HL-60/S4 treated with phorbol 12-myristate 13-acetate at 8.2 ng/mL for 4 days and 3 days (cell line): Measurements from ENCODE around the gene CFAP251.
"Not testable (repeated sequence)": the region's sequence is repeated elsewhere in the genome, so short reads cannot be mapped to it uniquely, and the experiment has no call there.

Source experiments
- in situ Hi-C: fragments of 300-500 bp; cut with MboI; formaldehyde crosslinking; loops from 2 replicates; pipeline ENCODE4 v1.15.0; 2022; ENCODE audit warnings: low sequenced_read_pairs

Gene CFAP251

DNA sequence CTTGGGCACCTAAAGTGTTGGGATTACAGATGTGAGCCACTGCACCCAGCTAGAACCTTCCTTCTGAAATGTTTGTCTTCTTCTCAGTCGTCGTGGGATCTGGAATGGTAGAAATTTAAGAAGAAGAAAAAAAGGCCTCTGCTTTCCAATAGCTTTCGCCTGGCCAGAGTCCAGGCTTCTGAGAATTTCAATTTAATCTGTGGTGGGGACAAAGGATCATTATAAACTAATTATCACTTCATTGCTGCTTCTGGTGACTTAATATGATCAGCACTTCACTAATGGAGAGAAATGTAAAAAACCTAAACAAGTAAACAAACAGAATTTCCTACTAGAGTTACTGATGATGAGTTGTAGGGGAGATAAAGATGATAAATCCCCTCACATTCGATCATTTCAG, 51.3 kb downstream of the CFAP251 start:
- in situ Hi-C loops = no loop called here

DNA sequence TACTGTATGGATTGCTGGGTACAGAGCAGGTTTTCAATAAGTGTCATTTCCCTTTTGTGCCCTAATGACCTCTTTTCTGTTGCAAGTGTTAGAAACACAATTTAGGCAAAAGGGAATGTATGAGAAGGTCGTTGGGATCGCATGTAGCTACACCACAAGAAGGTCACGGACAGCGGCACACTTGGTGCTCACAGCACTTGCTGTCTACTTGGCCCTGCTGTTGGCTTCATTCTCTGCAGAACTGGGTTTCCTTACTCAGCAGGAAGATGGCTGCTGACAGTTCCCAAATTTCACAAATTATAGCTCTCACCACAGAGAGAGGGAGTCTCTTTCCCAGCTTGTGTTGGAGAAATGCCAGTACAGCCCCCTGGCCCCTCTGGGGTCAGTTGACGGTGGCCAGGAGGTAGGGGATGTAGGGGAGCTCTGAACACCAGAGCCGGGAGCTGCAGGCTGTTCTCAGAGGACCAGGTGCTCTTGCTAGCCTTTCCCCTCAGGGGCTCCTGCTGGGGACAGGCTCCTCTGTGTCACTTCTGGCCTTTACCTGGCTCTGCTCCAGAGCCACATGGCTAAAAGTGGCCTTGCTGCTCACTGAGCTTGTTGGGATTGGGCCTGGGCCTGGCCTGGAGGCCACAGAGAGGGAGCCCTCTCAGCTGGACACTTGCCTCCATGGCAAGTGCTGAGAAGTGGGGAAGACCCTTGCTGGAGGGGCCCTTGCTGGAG, 52.3 kb downstream of the CFAP251 start:
- in situ Hi-C loops = no loop called here

DNA sequence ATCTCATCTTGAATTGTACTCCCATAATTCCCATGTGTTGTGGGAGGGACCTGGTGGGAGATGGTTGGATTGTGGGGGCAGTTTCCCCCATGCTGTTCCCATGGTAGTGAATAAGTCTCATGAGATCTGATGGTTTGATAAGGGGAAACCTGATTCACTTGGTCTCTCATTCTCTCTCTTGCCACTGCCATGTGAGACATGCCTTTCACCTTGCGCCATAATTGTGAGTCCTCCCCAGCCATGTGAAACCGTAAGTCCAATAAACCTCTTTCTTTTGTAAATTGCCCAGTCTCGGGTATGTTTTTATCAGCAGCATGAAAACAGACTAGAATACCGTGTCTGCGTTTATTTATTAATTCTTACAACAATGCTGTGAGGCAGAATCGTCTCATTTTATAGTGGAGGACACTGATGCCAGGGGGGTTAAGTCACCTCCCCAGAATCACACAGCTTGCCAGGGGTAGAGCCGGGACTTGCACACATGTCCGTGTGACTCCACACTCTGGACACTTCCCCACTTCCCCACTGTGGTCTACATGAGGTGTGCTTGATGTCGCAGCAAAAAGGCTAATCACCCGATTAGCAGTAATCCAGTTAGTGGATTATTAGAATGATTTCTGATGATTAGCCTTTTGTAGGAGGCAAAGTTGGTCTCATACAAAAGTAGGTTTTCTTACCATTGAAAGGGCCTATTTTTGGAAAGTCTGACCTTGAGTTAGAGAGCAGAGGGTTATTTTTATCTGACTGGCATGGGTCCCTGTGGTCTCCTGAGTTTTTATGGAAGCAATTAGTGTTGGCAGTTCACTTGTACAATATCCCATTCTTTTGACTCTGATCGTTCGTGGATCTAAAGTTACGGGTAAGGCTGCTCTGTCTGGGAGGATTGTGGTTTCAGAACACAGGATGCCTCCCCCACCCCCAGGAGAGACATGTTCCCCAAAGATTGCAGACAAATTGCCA, 55.9 kb downstream of the CFAP251 start:
- in situ Hi-C loops = no loop called here

DNA sequence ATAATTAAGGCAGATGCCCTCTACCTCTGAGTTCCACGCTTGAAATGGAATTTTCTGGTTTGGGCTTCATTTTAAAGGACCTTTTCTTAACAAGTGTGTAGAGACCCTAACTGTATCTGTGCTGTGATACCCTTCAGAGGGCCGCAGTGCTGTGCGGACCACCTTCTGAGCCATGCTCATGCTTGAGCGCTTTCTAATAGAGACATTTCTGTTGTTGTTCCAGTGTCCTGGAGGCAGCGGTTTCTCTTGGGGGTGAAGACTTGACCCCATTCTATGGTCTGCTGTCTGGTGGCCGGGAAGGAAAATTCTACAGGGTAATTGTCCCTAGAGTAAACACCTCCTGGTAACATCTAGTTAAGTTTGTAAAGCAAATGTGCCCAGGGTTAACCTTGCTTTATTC, 56.6 kb downstream of the CFAP251 start:
- in situ Hi-C loops = no loop called here

GRCh38 chr12:121976950-121977349, 58.6 kb downstream of the CFAP251 start:
- in situ Hi-C loops = no loop called here

DNA sequence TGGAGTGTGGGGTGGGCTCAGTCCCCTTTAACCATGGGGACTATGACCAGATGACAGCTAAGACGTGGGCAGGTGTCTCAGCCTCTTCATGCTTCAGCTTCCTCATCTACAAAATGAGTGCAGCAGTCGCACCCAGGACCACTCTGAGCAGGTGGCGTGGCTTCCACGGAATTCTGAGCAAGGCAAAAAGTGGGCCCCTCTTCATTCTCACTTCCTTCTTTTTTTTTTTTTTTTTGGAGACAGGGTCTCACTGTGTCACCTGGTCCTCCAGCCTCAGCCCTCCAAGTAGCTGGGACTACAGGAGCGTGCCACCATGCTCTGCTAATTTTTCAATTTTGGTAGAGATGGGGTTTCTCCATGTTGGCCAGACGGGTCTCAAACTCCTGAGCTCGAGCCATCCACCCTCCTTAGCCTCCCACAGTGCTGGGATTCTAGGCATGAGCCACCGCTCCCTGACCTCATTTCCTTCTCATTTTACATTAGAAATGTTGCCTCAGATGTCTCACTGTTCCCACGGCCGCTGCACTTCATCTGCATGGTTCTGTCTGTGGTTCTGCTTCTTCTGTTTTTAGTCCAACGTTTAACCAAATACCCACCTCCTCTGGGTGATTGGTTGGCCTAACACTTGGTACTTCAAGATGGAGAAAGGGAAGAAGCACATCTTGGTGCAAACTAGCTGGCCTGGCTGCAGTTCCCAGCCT, 61.9 kb downstream of the CFAP251 start:
- in situ Hi-C loops = no loop called here

- in situ Hi-C loops = no loop called here
Measured at GRCh38 chr12:121980892-121981272, 62.5 kb downstream of the CFAP251 start.

GRCh38 chr12:121981456-121981855, 63.1 kb downstream of the CFAP251 start:
- in situ Hi-C loops = no loop called here

DNA sequence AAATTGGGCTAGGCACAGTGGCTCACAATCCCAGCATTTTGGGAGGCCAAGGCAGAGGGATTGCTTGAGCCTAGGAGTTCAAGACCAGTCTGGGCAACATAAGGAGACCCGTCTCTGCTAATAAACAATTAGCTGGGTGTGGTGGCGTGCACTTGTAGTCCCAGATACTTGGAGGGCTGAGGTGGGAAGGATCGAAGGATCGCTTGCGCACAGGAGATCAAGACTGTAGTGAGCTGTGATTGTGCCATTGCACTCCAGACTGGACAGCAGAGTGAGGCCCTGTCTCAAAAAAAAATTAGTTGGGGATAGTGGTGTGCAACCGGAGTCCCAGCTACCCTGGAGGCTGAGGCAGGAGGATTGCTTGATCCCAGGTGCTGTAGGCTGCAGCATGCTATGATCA, 64.6 kb downstream of the CFAP251 start:
- in situ Hi-C loops = no loop called here

- in situ Hi-C loops = no loop called here
Measured at GRCh38 chr12:121983536-121984210, 65.3 kb downstream of the CFAP251 start.

- in situ Hi-C loops = no loop called here
Measured at GRCh38 chr12:121986489-121987245, 68.3 kb downstream of the CFAP251 start.

- in situ Hi-C loops = not testable (repeated sequence)
Measured at GRCh38 chr12:121988519-121988918, 70.1 kb downstream of the CFAP251 start.

DNA sequence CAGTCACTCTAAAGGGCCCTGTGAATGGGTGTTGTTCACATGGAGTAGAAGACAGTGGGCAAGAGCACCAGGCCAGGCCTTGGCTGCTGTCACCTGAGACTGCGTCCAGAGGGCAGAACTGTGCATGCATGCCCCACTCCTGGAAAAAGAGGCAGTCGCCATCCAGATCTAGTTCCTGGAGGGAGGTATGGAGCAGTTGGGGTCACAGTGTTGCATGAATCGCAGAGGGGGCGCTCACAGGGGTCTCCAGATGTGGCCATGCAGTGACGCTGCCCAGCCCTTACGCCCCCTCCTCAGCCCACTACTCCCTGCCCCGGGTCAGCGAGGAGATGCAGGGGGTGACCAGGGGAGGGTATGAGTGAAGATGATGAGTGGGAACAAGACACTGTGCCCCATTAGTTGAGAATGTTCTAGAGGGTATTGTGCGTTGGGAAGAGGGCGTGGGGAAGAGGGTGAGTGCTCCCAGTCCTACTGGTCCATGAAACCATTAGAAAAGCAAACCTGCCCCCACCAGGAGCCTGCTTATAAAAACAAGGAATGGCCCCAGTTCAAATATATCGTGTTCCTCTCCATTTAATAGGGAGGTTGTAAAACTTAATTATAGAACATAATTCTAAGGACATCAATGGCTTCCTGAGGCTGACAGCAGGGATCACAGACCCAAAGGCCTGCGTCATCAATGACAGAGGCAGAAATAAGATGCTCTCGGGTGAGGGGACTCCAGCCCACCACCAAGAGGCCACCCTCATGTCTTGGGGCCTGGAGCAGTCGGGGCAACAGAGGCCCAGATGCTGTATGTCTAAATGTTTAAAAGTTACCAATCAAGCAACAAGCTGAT, 71.1 kb downstream of the CFAP251 start:
- in situ Hi-C loops = no loop called here

DNA sequence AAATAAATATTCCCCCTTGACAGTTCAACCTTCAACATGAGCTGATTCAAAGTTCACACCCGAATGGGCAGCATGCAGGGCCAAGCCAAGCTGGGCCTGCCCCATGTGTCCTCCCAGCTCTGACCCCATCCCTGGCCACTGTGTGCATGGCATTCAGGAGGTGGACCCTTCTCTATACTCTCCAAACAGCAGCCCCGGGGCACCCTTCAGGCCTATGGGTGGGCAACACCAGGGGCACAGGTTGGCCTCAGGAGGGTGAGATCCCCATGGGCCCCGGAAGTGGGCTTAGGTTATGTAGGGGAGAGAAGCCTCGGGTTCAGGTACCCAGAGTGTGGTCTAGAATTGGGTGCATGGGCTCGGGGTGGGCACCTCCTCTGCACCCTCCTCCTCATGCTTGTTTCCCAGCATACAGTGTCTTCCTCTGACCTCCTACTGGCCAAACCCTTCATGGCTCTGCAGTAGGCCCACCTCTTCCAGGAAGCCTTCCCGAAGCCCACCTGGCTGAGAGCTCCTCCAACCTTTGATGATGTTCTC, 71.8 kb downstream of the CFAP251 start:
- in situ Hi-C loops = no loop called here

DNA sequence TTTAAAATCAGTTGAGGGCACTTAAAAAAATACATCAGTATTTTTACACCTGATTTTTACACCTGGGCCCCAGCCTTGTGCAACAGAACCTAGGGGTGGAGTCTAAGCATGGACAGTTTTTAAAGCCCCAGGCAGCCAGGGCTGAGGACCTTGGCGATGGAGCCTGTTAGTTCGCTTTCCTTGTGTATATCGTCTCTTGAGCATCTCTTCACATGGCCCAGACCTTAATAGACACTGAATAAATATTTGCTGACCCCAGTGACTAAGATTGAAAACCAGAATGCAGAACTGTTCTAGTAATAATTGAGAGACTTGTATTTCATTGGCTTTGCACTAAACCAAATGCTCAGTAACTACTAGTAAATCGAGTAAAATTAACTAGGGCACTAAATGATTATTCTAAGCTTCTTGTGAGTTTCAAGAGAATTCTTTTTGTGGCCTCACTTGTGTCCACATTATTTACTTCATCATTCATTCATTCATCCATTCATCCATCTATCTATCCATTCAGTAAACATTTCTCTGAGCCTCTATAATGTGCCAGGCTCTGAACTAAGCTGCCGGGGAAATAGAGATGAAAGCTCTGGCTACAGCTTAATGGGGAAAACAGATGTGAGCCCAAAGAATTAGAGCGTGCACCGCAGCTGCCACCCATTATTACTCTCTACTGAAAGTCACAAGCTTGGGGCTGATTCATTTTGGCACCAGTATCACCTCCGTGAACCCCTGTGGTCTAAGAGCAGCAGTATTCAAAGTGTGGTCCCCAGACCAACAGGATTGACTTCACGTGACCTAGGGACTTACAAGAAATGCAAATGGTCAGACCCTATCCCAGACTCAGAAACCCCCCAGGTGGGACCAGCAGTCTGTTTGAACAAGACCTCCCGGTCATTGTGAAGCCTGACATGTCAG, 72.6 kb downstream of the CFAP251 start:
- in situ Hi-C loops = no loop called here

DNA sequence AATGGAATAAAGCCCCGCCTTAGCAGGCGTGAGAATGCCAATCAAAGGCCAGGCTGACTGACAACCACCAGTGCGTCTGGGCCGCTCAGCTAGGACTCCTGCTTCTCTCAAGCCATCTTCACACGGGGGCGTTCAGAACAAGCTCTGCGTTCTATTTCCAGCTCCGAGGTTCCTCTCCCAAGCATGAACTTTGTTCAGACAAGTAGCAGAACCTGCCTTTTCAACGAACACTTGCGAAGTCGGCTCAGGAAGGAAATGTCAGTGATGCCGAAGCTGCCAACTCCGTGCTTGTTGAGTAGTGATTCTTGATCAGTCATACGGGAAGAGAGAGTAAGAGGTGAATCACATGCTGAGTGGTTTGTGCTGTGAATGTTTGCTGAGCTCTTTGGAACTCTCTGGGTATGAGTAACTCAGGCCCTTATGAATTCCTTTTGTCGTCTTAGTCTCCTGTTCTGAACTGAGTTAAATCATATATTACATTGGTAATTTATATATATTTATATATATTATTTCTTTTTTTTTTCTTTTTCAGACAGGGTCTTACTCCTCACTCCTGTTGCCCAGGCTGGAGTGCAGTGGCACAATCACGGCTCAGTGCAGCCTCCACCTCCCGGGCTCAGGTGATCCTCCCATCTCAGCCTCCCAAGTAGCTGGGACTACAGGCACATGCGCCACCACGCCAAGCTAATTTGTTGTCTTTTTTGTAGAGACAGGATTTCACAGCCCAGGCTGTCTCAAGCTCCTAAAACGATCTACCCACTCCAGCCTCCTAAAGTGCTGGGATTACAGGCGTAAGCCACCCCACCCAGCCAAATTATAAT, 73.9 kb downstream of the CFAP251 start:
- in situ Hi-C loops = no loop called here
